ENCODE data around the gene NDUFB11. TPM values are rescaled to one million over a fixed set of nuclear protein-coding genes. Genes with fewer than 3 reads are reported as not detected.

Gene NDUFB11
- total RNA-seq (50.3 TPM), polyA plus RNA-seq (100 to 1,000 TPM; 164 to 190 (median 179) TPM)

DNA sequence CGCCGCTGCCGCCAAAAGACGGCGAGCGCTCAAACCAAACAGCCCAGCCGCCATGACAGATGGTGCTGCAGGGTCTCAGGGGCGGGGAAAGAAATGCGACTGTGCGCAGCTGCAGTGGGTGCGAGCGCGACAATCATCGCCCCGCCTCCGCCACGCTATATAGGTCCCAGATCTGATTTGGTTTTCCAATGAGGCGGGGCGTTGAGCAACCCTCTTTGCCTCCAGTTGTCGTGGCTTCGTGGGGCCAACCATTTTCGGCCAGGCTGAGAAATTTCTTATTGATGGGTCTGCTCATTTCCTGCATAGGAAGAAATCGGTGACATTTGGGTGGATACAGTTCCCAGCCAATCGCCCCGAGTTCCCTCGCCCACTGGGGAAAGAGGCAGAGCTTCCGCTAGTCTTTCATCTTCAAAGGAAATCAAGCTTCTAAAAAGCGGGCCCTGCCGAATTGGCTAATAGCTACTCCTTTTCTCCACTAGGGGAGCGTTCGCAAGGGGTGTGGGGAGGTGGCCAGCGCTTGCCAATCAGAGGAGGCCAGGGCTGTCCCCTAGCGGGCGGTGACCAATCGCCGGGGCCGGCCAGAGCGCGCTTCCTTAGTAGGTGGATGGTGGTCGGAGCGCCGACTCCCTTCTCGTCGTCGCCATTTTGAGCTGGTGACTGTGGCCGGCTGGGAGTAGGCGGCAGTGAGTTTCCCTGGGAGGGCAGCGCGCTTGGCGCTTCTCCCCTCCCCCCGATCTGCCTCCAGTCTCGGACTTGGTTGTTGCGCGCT lies at the start of gene NDUFB11, which contains the start of gene RBM10:
NDUFB11 (minus strand) TSS at position 77 of the 769 bp plus-strand sequence; CDS start at position 54, 23 bp downstream.
RBM10 (plus strand) TSS at position 596 of the 769 bp plus-strand sequence. CDS start 2,261 bp downstream, outside the sequence.
- Histone ChIP-seq H3K36me3 (ENCODE audit: control insufficient read depth, insufficient read depth, low read length) (peaks cover 10% of the 10 kb centered on the region), H3K4me3 (ENCODE audit: low read depth, low read length) (peak within 1 kb of the TSS; percentile 87), H3K4me1 (ENCODE audit: control insufficient read depth, insufficient read depth, low read length, poor library complexity, severe bottlenecking) (peaks cover 12% of the 10 kb centered on the region), H3K9me3 (ENCODE audit: control insufficient read depth in 2 of 2, low read length in 2 of 2) (no peaks in the 10 kb centered on the region), H3K27me3 (ENCODE audit: control insufficient read depth, insufficient read depth, low read length) (no peaks in the 10 kb centered on the region), H3K27ac (ENCODE audit: insufficient read depth, low read length, poor library complexity, severe bottlenecking) (peak within 1 kb of the TSS; percentile 92)
- Mint-ChIP-seq H3K27me3 (peaks cover 12% of the 10 kb centered on the region), H3K4me3 (peak within 1 kb of the TSS; percentile 95 to 99 (median 97)), H3K4me1 (peaks cover 3 to 45% (median 16%) of the 10 kb centered on the region in 4 donors), H3K9me3 (peaks cover 0 to 3% (median 1%) of the 10 kb centered on the region in 7 donors), H3K36me3 (peaks cover 16% of the 10 kb centered on the region), H3K27ac (peak within 1 kb of the TSS; percentile 94 to 99 (median 99))
- DNase-seq (peak; percentile 86 to 96 (median 89)), ATAC-seq (ENCODE audit: low read depth in 2 of 2) (peak; percentile 91 to 94)

DNA sequence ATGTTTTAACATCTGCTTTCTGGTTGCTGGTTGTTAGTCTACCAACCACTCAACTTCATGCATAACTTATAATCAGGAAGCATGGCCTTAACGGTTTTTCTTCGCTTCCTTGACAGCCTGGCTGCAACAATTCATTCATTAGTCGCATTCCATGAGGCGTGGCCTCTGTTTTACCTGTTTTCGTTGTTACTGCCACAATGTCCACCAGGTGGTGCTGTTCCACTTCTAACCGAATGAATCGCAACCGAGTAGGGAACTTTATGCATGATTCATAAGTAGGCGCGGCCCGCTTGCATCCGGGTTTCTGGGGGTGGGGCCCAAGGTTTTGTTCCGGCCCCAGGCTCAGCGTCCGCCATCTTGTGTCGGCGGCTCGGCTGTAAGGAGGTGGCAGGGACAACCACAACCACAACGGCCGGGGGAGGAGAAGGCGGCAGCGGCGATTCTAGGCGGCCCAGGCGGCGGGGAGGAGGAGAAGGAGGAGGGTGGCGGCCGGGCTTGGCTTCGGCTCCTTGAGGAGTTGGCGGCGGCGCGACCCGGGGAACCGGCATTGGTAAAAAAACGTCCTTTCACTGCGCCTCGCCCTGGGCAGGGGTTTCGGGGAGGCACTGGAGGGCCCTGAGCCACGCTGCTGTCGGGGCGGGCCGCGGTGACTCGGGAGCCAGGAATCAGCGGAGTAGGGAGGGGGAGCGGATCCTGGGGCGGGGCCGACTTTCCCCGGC lies 49.1 kb upstream of the NDUFB11 start, which contains the start of gene UBA1:
UBA1 (plus strand) TSS at position 355 of the 719 bp plus-strand sequence. CDS start 4,974 bp downstream, outside the sequence.
- Mint-ChIP-seq H3K4me1 (peaks cover 8 to 79% (median 32%) of the 10 kb centered on the region in 4 donors), H3K4me3 (peak within 1 kb of the TSS; percentile 89 to 100 (median 100))

DNA sequence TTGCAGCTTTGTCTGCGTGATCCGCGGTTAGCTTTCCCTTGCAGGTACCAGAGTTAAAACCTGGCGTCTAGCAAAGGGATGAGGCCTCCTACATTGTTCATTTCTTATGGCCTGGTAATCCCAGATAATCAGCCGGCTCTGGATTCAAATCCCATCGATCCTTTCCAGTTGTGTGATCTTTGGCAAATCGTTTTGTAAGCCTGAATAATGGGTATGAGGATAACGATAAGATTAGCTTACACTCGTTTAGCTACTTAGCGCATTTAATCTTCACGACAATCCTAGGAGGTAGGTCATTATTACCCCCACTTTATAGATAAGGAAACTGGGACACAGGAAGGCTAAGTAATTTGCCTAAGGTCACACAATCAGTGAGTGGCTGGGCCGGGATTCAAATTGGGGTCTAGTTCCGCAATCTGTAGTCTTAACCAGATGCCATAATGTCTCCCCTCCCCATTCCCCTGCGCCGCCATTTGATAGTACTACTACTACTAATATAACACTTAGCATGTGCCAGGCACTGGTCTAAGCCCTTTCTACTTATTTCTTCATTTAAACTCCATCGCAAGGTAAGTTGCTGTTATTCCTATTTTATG lies 47.4 kb upstream of the NDUFB11 start:
- DNase-seq (no peak), ATAC-seq (ENCODE audit: low read depth in 2 of 2) (no peak)
- H3K4me3 ChIP-seq (ENCODE audit: low read depth, low read length) = peak overlapping the region; percentile 68
- Mint-ChIP-seq H3K27ac (peak overlapping the region in 2 of 3 donors; percentile 90 to 96), H3K9me3 (peaks cover 0 to 1% (median 0%) of the 10 kb centered on the region in 7 donors), H3K4me3 (peak overlapping the region; percentile 89 to 95 (median 92)), H3K4me1 (peaks cover 8 to 62% (median 33%) of the 10 kb centered on the region in 4 donors), H3K36me3 (peaks cover 13% of the 10 kb centered on the region), H3K27me3 (no peaks in the 10 kb centered on the region)
- H3K27ac ChIP-seq (ENCODE audit: insufficient read depth, low read length, poor library complexity, severe bottlenecking) = peak overlapping the region; percentile 78
- no peaks in the 10 kb centered on the region for H3K27me3 ChIP-seq (ENCODE audit: control insufficient read depth, insufficient read depth, low read length)
- peaks cover 2% of the 10 kb centered on the region for H3K36me3 ChIP-seq (ENCODE audit: control insufficient read depth, insufficient read depth, low read length)
- H3K4me1 ChIP-seq (ENCODE audit: control insufficient read depth, insufficient read depth, low read length, poor library complexity, severe bottlenecking) = peaks cover 48% of the 10 kb centered on the region
- H3K9me3 ChIP-seq (ENCODE audit: control insufficient read depth in 2 of 2, low read length in 2 of 2) = no peaks in the 10 kb centered on the region

More for the DNA sequence above, 49.1 kb upstream of the NDUFB11 start, which contains the start of gene UBA1:
- Mint-ChIP-seq H3K36me3 (peaks cover 23% of the 10 kb centered on the region), H3K27me3 (no peaks in the 10 kb centered on the region), H3K9me3 (peaks cover 0 to 1% (median 0%) of the 10 kb centered on the region in 7 donors), H3K27ac (peak within 1 kb of the TSS; percentile 96 to 100 (median 99))
- Histone ChIP-seq H3K27ac (ENCODE audit: insufficient read depth, low read length, poor library complexity, severe bottlenecking) (peak within 1 kb of the TSS; percentile 89), H3K36me3 (ENCODE audit: control insufficient read depth, insufficient read depth, low read length) (peaks cover 8% of the 10 kb centered on the region), H3K4me3 (ENCODE audit: low read depth, low read length) (peak within 1 kb of the TSS; percentile 92), H3K9me3 (ENCODE audit: control insufficient read depth in 2 of 2, low read length in 2 of 2) (no peaks in the 10 kb centered on the region), H3K4me1 (ENCODE audit: control insufficient read depth, insufficient read depth, low read length, poor library complexity, severe bottlenecking) (peaks cover 60% of the 10 kb centered on the region), H3K27me3 (ENCODE audit: control insufficient read depth, insufficient read depth, low read length) (no peaks in the 10 kb centered on the region)
- DNase-seq = peak; percentile 87 to 98 (median 97)
- ATAC-seq (ENCODE audit: low read depth in 2 of 2) = peak; percentile 76 to 81

DNA sequence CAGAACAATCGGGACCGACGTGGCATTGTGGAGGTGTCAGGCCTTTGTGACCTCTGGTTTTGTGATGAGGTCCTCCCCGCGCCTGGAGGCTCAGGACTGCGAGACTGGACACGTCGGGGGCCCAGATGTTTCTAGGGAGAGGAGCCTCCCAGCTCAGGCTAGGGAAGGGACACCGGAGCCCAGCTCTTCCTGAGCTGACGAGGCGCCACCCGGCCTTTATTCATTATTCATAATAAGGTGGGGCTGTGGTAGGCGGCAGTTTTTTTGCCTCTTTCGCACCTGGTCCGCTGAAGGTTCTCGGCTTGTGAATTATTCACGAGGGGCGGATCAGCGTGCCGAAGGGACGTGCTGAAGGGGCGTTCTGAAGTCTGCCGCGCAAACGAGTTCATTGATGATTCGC lies 46.8 kb upstream of the NDUFB11 start:
- Histone ChIP-seq H3K36me3 (ENCODE audit: control insufficient read depth, insufficient read depth, low read length) (peaks cover 4% of the 10 kb centered on the region), H3K27ac (ENCODE audit: insufficient read depth, low read length, poor library complexity, severe bottlenecking) (peak overlapping the region; percentile 78), H3K9me3 (ENCODE audit: control insufficient read depth in 2 of 2, low read length in 2 of 2) (no peaks in the 10 kb centered on the region), H3K4me3 (ENCODE audit: low read depth, low read length) (peak overlapping the region; percentile 68), H3K27me3 (ENCODE audit: control insufficient read depth, insufficient read depth, low read length) (no peaks in the 10 kb centered on the region), H3K4me1 (ENCODE audit: control insufficient read depth, insufficient read depth, low read length, poor library complexity, severe bottlenecking) (peaks cover 42% of the 10 kb centered on the region)
- Mint-ChIP-seq H3K9me3 (peaks cover 0 to 1% (median 0%) of the 10 kb centered on the region in 7 donors), H3K27ac (peak overlapping the region; percentile 90 to 96 (median 90)), H3K4me1 (peaks cover 8 to 56% (median 28%) of the 10 kb centered on the region in 4 donors), H3K27me3 (no peaks in the 10 kb centered on the region), H3K4me3 (peak overlapping the region; percentile 89 to 95 (median 92)), H3K36me3 (peaks cover 8% of the 10 kb centered on the region)
- peak in 1 of 2 donors; percentile 7 for ATAC-seq (ENCODE audit: low read depth in 2 of 2)
- DNase-seq = peak; percentile 22 to 76 (median 54)

DNA sequence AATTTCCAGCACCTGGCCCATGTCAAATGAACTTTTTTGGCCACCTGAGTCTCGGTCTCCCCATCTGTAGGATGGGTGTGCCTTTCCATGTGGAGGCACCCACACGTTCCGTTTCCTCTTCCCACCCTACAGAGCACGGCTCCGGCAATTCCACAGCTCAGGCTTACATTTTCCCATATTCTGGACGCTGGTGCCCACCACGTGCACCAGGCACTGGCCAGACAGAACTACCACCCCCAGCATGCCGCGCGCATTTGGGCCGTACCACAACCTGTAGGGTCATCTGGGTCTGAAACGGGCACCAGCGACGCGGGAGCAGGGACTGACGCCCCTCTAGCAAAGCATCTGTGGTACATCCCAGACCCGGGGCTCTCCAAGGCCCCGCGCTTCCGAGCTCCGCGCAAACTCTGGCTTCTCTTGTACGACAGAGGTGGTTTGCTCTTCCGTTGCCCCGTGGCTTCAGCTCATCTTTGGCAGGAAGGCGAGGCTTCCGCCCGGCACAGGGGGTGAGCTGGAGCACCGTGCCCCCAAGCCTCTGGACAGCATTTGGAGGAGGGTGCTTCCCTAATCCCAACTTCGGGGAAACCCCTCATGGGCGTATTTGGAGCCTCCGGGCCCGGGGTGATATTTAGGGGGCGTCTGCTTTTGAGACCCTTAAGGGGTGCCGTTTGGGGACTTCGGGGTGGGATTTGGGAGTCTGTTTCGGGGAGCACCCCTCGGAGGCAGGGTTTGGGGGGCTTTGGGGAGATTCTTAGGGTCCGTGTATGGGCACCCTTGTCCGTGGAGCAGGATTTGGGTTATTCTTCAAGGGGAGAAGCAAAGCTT lies 46.2 kb upstream of the NDUFB11 start:
- peak overlapping the region; percentile 90 to 96 (median 90) for H3K27ac Mint-ChIP-seq
- Histone ChIP-seq H3K4me3 (ENCODE audit: low read depth, low read length) (peak overlapping the region; percentile 68), H3K27me3 (ENCODE audit: control insufficient read depth, insufficient read depth, low read length) (no peaks in the 10 kb centered on the region), H3K4me1 (ENCODE audit: control insufficient read depth, insufficient read depth, low read length, poor library complexity, severe bottlenecking) (peaks cover 36% of the 10 kb centered on the region), H3K9me3 (ENCODE audit: control insufficient read depth in 2 of 2, low read length in 2 of 2) (no peaks in the 10 kb centered on the region), H3K27ac (ENCODE audit: insufficient read depth, low read length, poor library complexity, severe bottlenecking) (peak overlapping the region; percentile 78), H3K36me3 (ENCODE audit: control insufficient read depth, insufficient read depth, low read length) (peaks cover 11% of the 10 kb centered on the region)
- peaks cover 4% of the 10 kb centered on the region for H3K36me3 Mint-ChIP-seq
- peak overlapping the region; percentile 89 to 95 (median 92) for H3K4me3 Mint-ChIP-seq
- ATAC-seq (ENCODE audit: low read depth in 2 of 2) (peak; percentile 78 to 80), DNase-seq (peak; percentile 66 to 93 (median 82))
- peaks cover 3 to 49% (median 26%) of the 10 kb centered on the region in 4 donors for H3K4me1 Mint-ChIP-seq
- no peaks in the 10 kb centered on the region for H3K9me3 Mint-ChIP-seq
- H3K27me3 Mint-ChIP-seq = no peaks in the 10 kb centered on the region

DNA sequence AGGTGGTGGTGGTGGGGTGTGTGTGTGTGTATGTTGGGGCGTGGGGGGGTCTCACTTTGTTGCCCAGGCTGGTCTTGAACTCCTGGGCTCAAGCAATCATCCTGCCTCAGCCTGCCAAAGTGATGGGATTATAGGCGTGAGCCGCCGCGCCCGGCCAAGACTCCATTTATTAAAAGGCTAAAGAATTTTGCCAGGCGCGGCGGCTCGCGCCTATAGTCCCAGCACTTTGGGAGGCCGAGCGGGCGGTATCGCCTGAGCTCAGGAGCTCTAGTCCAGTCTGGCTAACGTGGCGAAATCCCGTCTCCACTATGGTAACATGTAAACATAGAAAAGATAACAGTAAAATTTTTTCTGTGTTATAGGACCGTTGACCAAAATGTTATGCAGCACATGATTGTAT lies 45.4 kb upstream of the NDUFB11 start:
- Mint-ChIP-seq H3K4me3 (no peak overlapping the region), H3K27ac (no peak overlapping the region), H3K4me1 (peaks cover 3 to 42% (median 22%) of the 10 kb centered on the region in 4 donors), H3K36me3 (peaks cover 4% of the 10 kb centered on the region), H3K27me3 (no peaks in the 10 kb centered on the region), H3K9me3 (no peaks in the 10 kb centered on the region)
- H3K27ac ChIP-seq (ENCODE audit: insufficient read depth, low read length, poor library complexity, severe bottlenecking) = no peak overlapping the region
- DNase-seq = no peak
- H3K36me3 ChIP-seq (ENCODE audit: control insufficient read depth, insufficient read depth, low read length) = peaks cover 15% of the 10 kb centered on the region
- H3K4me1 ChIP-seq (ENCODE audit: control insufficient read depth, insufficient read depth, low read length, poor library complexity, severe bottlenecking) = peaks cover 29% of the 10 kb centered on the region
- H3K9me3 ChIP-seq (ENCODE audit: control insufficient read depth in 2 of 2, low read length in 2 of 2) = no peaks in the 10 kb centered on the region
- no peak overlapping the region for H3K4me3 ChIP-seq (ENCODE audit: low read depth, low read length)
- no peak for ATAC-seq (ENCODE audit: low read depth in 2 of 2)
- no peaks in the 10 kb centered on the region for H3K27me3 ChIP-seq (ENCODE audit: control insufficient read depth, insufficient read depth, low read length)

Data from CD4-positive, CD25-positive, alpha-beta regulatory T cell (primary cell).